ENCODE data around the gene TNFRSF19.
A peak's percentile ranks its signal among the peaks of the same experiment; 100 is the strongest.
"Not testable (repeated sequence)": the region's sequence is repeated elsewhere in the genome, so short reads cannot be mapped to it uniquely, and the experiment has no call there.

Gene TNFRSF19

GRCh38 chr13:23655321-23655720, 85.1 kb downstream of the TNFRSF19 start:
- no peak for DNase-seq (ENCODE audit: low spot score)

- DNase-seq (ENCODE audit: low spot score), result no peak
Measured at GRCh38 chr13:23656637-23657371, 86.6 kb downstream of the TNFRSF19 start.

DNA sequence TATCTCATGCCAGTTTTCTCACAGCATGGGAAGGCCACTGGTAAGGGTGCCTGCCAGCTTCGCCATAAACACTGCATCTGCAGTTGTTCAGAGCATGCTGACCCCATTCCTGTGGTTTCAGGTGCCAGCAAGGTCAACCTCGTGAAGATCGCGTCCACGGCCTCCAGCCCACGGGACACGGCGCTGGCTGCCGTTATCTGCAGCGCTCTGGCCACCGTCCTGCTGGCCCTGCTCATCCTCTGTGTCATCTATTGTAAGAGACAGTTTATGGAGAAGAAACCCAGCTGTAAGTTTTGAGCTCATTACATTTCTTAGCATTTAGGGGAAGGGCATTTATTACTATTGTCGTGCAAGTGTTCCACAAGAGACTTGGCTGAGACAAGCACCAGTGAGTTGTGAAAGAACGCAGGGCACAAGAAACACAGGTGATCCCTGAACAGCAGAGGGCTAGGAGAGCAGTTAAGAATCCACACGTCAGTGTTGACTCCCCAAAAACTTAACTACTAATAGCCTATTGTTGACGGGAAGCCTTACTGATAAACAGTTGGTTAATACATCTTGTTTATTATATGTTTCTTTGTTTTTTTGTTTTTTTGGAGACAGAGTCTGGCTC, 88.8 kb downstream of the TNFRSF19 start:
- no peak for DNase-seq (ENCODE audit: low spot score)

DNA sequence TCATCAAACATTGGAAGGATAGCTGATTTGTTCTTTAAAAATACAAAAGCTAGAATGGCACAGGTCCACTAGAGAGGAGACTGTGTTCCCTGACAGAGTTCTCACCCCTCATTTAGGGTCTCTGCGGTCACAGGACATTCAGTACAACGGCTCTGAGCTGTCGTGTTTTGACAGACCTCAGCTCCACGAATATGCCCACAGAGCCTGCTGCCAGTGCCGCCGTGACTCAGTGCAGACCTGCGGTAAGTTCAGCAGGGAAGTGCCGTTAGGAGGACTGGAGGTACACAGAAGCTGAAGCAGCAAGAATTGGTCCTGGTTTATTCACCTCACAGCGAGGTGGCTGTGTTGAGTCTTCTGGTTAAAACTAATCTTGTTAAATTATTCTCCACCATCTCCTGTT, 90.0 kb downstream of the TNFRSF19 start:
- DNase-seq (ENCODE audit: low spot score), result no peak

GRCh38 chr13:23666582-23666981, 96.4 kb downstream of the TNFRSF19 start:
- no peak for DNase-seq (ENCODE audit: low spot score)

DNA sequence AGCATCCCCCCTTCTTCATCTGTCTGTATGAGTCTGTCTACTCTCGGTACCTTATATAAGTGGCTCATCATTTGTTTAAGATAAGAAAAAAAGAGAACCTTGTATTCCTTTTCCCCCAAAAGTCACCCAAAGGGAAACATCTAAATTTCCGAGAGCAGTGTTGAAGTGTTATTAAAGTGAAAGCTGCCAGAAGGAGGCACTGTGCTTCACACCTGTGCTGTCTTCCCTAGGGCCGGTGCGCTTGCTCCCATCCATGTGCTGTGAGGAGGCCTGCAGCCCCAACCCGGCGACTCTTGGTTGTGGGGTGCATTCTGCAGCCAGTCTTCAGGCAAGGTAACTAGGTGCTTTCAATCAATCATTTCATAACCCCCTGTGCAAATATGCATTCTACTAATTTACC, 97.5 kb downstream of the TNFRSF19 start:
- DNase-seq (ENCODE audit: low spot score), result no peak

DNA sequence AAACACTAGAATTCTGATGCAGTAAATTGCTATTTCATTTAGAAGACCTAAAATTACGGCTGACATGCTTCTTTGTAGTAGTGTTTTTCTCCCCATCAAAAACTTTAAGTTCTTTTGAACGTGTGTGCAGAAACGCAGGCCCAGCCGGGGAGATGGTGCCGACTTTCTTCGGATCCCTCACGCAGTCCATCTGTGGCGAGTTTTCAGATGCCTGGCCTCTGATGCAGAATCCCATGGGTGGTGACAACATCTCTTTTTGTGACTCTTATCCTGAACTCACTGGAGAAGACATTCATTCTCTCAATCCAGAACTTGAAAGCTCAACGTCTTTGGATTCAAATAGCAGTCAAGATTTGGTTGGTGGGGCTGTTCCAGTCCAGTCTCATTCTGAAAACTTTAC, 98.3 kb downstream of the TNFRSF19 start:
- no peak for DNase-seq (ENCODE audit: low spot score)

DNA sequence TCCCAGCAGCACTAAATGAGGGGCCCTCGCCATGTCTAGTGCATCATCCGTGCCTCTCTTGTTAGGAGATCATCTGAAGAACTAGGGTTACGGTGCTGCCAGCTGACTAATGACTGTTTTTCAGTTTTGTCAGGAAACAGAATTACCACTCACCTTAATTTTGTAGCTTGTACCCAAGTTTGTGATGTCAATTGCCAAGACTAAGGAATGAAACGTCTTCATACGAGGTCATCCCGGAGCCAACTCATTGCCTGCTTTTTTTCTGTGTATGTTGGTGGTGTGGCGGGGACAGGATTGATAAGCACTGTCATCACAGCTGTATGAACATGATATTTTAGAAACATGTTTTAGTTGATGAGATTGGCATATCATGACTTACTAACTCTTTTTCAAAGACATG, 100.6 kb downstream of the TNFRSF19 start:
- no peak for DNase-seq (ENCODE audit: low spot score)

DNA sequence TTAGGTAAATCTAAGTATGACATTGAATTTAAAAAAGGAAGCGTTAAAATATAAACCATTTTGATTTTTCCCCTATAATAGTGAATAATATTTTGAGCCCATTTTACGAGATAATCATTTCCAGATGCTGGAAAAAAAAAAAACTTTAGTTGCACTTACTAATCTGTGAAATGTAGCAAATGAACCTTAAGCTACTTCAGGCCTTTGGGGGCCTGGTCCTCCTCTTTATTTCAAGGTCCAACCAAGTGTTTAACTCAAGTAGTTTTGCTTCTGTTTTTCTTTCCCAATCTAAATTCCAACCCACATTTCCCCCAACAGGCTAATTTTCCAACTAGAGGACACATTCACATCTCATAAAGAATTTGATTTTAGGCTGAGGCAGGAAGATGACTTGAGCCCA, 101.2 kb downstream of the TNFRSF19 start:
- DNase-seq (ENCODE audit: low spot score), result no peak

DNA sequence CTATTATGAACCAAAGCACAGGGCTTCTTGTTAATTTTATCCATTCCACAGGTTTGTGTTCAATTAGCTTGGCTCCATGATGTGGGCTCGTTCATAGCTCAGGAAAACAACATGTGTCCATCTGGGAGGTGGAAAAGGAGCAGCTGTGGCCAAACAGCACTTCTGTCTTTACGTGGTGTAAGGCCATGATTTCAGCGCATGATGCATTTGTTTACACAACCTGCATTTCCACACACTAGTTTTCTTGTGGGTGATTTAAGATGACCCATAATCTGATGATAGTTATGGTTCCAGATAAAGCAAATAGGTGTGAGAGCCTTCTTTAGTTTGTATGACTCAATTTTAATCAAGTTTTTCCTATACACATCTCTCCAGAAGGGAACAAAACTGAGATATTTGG, 101.7 kb downstream of the TNFRSF19 start:
- no peak for DNase-seq (ENCODE audit: low spot score)

DNA sequence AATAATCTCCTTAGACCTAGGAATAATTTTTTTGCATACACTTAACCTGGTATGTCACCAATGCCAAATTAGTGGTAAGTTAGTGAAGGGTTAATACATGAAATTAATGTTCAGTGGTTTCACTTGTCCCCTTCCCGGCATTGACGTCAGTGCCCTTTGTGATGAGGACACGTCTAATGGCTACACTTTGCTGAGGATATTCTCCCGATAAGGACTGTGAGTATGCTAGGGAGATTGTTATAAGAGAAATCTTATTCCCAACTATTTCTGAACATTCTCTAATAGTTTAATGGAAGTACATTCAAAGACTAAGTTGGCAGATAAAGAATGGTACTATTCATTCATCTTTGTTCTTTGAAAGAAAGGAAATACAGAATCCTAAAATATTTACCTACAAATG, 102.4 kb downstream of the TNFRSF19 start:
- DNase-seq (ENCODE audit: low spot score), result no peak

DNA sequence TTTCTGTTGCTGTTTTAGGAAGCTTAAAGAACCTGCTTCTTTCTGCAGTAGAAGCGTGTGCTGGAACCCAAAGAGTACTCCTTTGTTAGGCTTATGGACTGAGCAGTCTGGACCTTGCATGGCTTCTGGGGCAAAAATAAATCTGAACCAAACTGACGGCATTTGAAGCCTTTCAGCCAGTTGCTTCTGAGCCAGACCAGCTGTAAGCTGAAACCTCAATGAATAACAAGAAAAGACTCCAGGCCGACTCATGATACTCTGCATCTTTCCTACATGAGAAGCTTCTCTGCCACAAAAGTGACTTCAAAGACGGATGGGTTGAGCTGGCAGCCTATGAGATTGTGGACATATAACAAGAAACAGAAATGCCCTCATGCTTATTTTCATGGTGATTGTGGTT, 103.1 kb downstream of the TNFRSF19 start:
- DNase-seq (ENCODE audit: low spot score), result no peak

- no peak for DNase-seq (ENCODE audit: low spot score)
Measured at GRCh38 chr13:23673867-23674605, 103.8 kb downstream of the TNFRSF19 start.

DNA sequence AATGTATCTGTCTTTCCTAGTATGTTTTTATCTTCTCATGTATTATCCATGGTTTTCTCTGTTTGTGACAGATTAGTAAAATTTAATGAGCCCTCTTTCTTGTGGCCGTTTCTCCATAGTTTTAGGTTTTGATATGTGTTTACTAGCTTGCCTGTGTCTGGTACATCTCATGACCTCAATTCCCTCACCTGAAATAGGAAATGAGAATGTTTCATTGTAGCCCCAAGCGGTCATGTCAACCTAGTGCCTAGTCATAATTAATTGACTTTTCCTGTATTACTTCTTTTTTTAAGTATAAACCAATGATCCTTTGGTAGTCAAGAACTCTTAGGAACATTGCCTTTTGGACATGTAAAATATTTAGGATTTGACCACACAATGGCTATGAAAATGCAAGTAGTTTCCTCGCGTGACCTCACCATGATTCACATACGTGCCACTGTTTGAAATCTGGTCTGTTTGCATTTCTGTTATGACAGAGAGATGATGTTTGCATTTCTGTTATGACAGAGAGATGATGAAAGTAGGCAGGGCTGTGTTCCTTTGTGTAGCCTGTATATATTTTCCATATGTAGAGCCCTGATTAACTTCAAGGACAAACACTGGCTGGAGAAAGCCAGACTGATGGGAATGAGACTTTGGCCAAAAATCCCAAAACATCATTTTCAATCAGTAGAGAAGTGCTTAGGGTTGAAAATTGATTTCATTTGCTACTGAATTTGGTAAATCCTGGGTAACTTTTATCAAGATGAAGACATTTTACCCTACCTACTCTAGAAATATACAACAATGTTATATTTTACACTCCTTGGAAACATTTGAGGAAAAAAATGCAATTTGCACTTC, 104.8 kb downstream of the TNFRSF19 start:
- DNase-seq (ENCODE audit: low spot score), result peak; percentile 16

DNA sequence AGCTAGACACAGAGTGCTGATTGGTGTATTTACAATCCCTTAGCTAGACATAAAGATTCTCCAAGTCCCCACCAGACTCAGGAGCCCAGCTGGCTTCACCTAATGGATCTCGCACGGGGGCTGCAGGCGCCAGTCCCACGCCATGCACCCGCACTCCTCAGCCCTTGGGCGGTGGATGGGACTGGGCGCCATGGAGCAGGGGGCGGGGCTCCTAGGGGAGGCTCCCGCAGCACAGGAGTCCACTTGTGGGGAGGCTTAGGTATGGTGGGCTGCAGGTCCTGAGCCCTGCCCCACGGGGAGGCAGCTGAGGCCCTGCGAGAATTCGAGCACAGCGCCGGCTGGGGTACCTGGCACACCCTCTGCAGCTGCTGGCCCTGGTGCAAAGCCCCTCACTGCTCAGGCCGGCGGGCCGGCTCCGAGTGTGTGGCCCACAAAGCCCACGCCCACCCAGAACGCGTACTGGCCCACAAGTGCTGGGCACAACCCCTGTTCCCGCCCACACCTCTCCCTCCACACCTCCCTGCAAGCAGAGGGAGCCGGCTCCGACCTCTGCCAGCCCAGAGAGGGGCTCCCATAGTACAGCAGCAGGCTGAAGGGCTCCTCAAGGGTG, 107.6 kb downstream of the TNFRSF19 start:
- DNase-seq (ENCODE audit: low spot score), result not testable (repeated sequence)

DNA sequence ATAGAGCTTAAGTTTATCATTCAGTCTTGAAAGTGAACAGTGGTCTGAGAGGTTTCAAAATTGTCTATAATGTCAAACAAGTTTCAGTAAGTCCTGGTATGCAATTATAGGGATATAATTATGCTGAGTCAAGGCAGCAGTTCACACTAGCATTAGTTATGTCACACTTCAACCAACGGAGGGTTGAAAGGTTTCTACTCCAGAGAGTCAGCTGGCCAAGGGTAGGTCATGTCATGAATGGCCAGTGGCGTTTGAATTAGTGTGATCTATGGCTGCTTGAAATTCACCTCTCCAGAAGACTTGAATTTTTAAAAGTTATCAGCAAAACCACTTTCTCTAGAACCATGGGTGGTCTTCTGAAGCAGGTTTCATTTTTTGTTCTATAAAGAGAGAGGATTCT, 108.6 kb downstream of the TNFRSF19 start:
- DNase-seq (ENCODE audit: low spot score), result no peak

- peak; percentile 46 for DNase-seq (ENCODE audit: low spot score)
Measured at GRCh38 chr13:23679220-23679619, 109.0 kb downstream of the TNFRSF19 start.

DNA sequence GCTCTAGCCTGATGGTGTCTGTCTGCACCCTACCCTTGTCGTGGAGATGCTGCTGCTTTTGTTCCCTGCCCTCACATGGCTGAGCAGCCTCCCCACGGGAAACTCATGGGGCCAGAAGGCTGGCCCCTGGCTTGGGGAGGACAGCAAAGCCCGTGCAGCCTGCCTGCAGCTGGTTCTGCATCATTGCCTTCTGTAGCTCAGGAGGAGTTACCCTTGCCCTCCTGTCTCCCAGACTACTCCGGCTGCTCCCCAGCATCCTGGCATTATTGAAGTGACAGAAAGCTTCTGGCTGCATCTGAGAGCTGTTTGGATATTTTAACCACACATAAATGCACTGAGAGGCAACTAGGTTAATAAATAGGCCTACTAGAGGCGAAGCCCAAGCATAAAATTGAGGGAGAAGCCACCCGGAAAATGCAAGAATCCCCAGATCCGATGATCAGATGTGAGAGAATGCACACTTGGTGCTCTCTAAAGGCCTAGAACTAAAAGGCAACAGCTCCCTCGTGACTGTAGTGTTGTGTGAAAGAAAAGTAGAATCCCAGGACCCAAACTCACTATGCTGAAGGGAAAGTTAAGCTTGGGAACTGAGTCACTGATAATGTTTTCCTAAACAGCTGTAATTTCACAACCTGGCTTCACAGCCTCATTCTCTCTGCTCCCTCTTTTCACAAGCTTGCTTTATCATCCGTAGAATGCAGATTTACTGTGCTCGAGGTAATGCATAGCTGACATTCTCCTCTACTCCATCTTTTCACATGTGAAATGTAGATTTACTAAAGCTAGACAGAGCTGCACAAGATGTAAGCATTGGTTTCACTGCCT, 110.8 kb downstream of the TNFRSF19 start:
- DNase-seq (ENCODE audit: low spot score), result no peak

DNA sequence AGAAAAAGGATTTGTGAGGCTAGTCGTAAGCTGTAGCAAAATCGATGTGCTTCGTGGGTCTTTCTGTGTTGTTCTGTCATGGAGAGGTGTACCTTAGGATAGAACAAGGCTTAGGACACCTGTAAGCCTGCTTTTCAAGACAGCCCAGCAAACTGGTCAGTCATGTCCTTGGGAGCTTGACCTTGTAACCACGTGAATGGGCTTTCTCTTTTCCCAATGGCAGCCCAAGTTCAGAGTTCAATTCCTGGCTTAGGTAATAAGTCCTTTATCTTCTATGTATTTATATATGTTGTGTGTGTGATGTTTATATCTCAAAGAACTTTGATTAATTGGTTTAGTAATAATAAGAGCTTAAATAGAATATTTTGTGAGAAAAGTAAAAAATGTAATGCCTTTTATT, 112.9 kb downstream of the TNFRSF19 start:
- DNase-seq (ENCODE audit: low spot score), result no peak

DNA sequence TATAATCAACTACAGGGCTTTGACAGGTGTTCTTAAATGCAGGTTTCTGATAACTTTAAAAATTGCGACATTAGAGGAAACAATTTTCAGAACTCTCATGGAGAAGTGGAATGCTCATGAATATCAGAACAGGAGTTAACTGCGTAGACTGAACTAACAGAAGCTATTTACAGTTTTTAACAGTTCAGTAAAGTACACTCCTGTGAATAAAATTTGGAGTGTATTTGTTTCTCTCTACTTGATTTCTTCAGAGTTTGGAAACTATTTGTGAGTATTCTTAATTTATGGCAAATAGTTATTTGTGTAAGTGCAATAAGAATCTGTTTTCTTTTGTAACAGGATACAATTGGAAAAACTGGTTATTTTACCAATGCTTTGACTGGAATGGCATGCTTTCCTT, 114.4 kb downstream of the TNFRSF19 start:
- DNase-seq (ENCODE audit: low spot score), result no peak

GRCh38 chr13:23685416-23685815, 115.2 kb downstream of the TNFRSF19 start:
- DNase-seq (ENCODE audit: low spot score), result no peak
